Liver (tissue), 9 donors: ENCODE measurements around the gene ADGRG1. TPM values are rescaled to one million over a fixed set of nuclear protein-coding genes. Genes with fewer than 3 reads are reported as not detected.

Source experiments
- DNase-seq: peaks from one replicate; pipeline ENCODE4 v3.0.0-alpha.2; 2017; ENCODE audit warnings: low spot score
- H3K27ac ChIP-seq, 2 donors: one replicate each; pipeline ENCODE4 v1.7.0; 2013; ENCODE audit warnings: inconsistent platforms in 2 of 2, low read length in 2 of 2, control low read depth in 1 of 2, low read depth in 1 of 2, mild to moderate bottlenecking in 1 of 2
- H3K27me3 ChIP-seq, 4 donors: one replicate each; pipeline versions ENCODE4 v1.6.1 to v1.7.0; 2013; ENCODE audit warnings: low read length in 3 of 4, inconsistent platforms in 1 of 4, mild to moderate bottlenecking in 1 of 4, moderate library complexity in 1 of 4; ENCODE audit not compliant: control insufficient read depth in 4 of 4, insufficient read depth in 4 of 4
- H3K36me3 ChIP-seq, 4 donors: one replicate each; pipeline versions ENCODE4 v1.6.1 to v1.7.0; 2013; ENCODE audit warnings: low read length in 3 of 4, mild to moderate bottlenecking in 3 of 4, low read depth in 1 of 4, moderate library complexity in 1 of 4; ENCODE audit not compliant: control insufficient read depth in 4 of 4, insufficient read depth in 3 of 4
- H3K4me1 ChIP-seq, 4 donors: one replicate each; pipeline versions ENCODE4 v1.6.1 to v1.7.0; 2013; ENCODE audit warnings: low read length in 3 of 4, mild to moderate bottlenecking in 3 of 4, moderate library complexity in 1 of 4; ENCODE audit not compliant: control insufficient read depth in 4 of 4, insufficient read depth in 4 of 4
- H3K4me3 ChIP-seq, 3 donors: one replicate each; pipeline versions ENCODE4 v1.6.1 to v1.7.0; 2013; ENCODE audit warnings: low read length in 3 of 3, control low read depth in 1 of 3, low read depth in 1 of 3, mild to moderate bottlenecking in 1 of 3
- H3K9ac ChIP-seq, 2 donors: one replicate each; pipeline ENCODE4 v1.7.0; 2013; ENCODE audit warnings: low read length in 2 of 2, mild to moderate bottlenecking in 2 of 2, moderate library complexity in 2 of 2, control low read depth in 1 of 2, low read depth in 1 of 2
- H3K9me3 ChIP-seq, 4 donors: one replicate each; pipeline versions ENCODE4 v1.6.1 to v1.7.0; 2013; ENCODE audit warnings: low read length in 3 of 4; ENCODE audit not compliant: control insufficient read depth in 4 of 4
- EGR1 ChIP-seq, 2 donors: IDR thresholded peaks; 2 replicates each; pipeline ENCODE4 v1.6.1; 2016 to 2018; ENCODE audit warnings: antibody characterized with exemption in 2 of 2, low read depth in 2 of 2
- FOXA2 ChIP-seq: IDR thresholded peaks from 2 replicates; pipeline ENCODE4 v1.6.1; 2016; ENCODE audit warnings: antibody characterized with exemption
- GABPA ChIP-seq, 2 donors: IDR thresholded peaks in 1 of 2; conservative IDR thresholded peaks in 1 of 2; 2 replicates each; pipeline ENCODE4 v1.6.1; 2016; ENCODE audit warnings: antibody characterized with exemption in 2 of 2, mild to moderate bottlenecking in 1 of 2, moderate library complexity in 1 of 2
- HNF4A ChIP-seq, 2 donors: conservative IDR thresholded peaks; 2 replicates each; pipeline ENCODE4 v1.6.1; 2016; ENCODE audit warnings: antibody characterized with exemption in 2 of 2, mild to moderate bottlenecking in 2 of 2
- JUND ChIP-seq, 2 donors: IDR thresholded peaks; 2 replicates each; pipeline ENCODE4 v1.6.1; 2016; ENCODE audit warnings: antibody characterized with exemption in 2 of 2
- NR2F2 ChIP-seq: IDR thresholded peaks from 2 replicates; pipeline ENCODE4 v1.6.1; 2016; ENCODE audit warnings: antibody characterized with exemption
- RAD21 ChIP-seq, 2 donors: IDR thresholded peaks; 2 replicates each; pipeline ENCODE4 v1.6.1; 2016; ENCODE audit warnings: antibody characterized with exemption in 2 of 2, mild to moderate bottlenecking in 2 of 2
- SP1 ChIP-seq: IDR thresholded peaks from 2 replicates; pipeline ENCODE4 v1.6.1; 2018; ENCODE audit warnings: antibody characterized with exemption, mild to moderate bottlenecking
- YY1 ChIP-seq: IDR thresholded peaks from 2 replicates; pipeline ENCODE4 v1.6.1; 2016; ENCODE audit warnings: antibody characterized with exemption, mild to moderate bottlenecking
- WGBS: extraction: QIAGEN DNeasy Blood & Tissue Kit; methylation state at CpG from one replicate; pipeline ENCODE4 v1.1.7; 2013; 5-methylcytosine and 5-hydroxymethylcytosine counted together
- polyA plus RNA-seq, 2 donors: library from polyadenylated mRNA; stranded (reverse) in 1 of 2; unstranded in 1 of 2; fragments of 200-250 nt in 1 of 2; fragments of >200 nt in 1 of 2; fragmentation: Nextera tagmentation in 1 of 2; extraction: Ambion mirVana in 1 of 2; gene quantifications; one replicate each; pipeline versions ENCODE4 v1.2.1 to v1.2.3, GENCODE V29; 2013 to 2015
- total RNA-seq, 2 donors: library from RNA; depleted of rRNA; stranded (reverse); fragments of >200 nt; gene quantifications; one replicate each; pipeline ENCODE4 v1.2.3, GENCODE V29; 2014
- TF ChIP-seq, protein P1 (sequence below): IDR thresholded peaks from 2 replicates; pipeline ENCODE4 v1.6.1; 2016; ENCODE audit warnings: antibody characterized with exemption
- TF ChIP-seq, protein P2 (sequence below): IDR thresholded peaks from 2 replicates; pipeline ENCODE4 v1.6.1; 2016; ENCODE audit warnings: antibody characterized with exemption
- TF ChIP-seq, protein P3 (sequence below): fragments of 150-350 bp; IDR thresholded peaks from 2 replicates; pipeline ENCODE4 v1.5.1; 2017; ENCODE audit warnings: improper control_type of control experiment, low read depth, low read length; ENCODE audit not compliant: missing input control
- TF ChIP-seq, protein P4 (sequence below): IDR thresholded peaks from 2 replicates; pipeline ENCODE4 v1.6.1; 2016; ENCODE audit warnings: antibody characterized with exemption
- donor health status: healthy.
- donor health status: healthy.
- donor health status: healthy.
- donor health status: healthy.
- donor health status: healthy.

The ADGRG1 gene
- total and polyA plus RNA-seq, 4 donors = 1.7 to 3.3 (median 2.0) TPM

DNA sequence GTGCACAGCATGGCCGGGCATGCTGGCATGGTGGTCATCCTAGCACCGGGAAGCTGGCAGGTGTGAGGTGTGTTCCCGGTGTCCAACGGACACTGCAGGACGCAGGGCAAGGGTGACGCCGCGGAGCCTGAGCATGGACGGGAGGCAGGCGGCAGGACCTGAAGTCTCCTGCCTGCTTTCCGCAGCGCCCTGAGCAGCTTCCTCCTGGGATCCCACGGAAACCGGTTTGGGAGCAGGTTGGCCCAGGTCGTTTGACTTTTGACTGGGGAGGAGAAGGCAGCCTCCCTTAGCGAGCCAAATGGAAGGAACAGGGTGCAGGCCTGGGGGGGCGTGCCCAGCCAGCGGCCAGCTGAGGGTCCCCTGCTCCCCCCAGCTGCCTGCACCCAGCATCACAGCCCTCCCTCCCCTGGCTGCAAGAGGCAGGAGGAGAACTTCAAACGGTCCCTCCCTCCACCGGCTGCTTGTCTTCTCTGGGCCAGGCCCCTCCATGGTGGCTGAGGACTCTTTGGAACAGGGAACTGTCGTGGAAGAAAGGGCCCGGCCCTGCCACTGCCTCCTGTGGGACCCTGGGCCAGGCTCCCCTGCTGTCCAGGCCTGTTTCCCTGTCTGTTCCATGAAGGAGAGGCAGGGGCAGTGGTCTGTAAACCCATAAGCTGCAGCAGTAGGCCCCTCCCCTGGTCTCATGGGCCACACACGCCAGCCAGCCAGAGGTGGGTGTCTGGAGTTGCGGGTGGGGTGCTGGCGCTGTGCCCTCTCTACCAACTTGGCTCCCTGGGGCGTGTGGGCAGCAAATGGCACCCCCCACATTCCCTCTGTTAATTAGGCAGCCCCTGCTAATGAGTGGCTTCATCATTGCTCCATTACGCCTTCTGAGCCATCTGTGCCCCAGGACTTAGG is 7.8 kb upstream of the ADGRG1 start:
- 78% methylated on average over 27 of the region's 27 CpGs for WGBS
- Histone ChIP-seq H3K9ac (no peak overlapping the region), H3K27me3 (no peaks in the 10 kb centered on the region), H3K36me3 (no peaks in the 10 kb centered on the region), H3K9me3 (no peaks in the 10 kb centered on the region), H3K4me1 (peaks cover 0 to 6% (median 0%) of the 10 kb centered on the region in 4 donors), H3K27ac (no peak overlapping the region), H3K4me3 (no peak overlapping the region)
- TF ChIP-seq YY1 (no peak), NR2F2 (no peak), JUND (IDR thresholded peaks at IDR 0.05) (no peak)
- no peak for DNase-seq

DNA sequence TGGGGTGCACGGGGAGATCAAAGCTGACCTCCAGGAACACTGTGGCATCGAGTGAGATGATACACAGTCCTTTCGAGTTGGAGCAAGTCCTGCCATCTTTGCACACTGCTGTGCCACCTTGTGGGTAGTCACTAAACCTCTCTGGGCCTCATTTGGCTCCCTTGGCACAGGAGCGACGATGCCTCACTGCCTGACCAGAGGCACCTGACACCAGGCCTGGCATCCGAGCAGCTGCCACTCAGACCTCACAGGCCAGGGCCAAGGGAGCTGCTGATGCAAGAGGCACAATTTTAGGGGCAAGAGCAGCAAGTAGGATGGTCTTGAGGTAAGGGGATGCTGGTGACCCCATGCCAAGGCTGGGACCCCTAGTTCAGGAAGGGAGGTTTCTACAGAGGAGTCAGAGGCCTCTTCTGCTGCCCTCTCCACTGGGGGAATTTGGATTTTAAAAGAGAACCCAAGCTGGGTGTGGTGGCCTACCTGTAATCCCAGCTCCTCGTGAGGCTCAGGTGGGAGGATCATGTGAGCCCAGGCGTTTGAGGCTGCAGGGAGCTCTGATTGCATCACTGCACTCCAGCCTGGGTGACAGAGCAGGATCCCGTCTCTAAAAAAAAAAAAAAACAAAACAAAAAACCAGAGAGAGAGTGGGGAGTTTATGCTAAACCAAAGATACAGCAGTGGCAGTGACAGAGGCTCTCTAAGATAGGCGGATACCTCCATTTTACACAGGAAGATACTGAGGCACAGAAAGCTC is 6.7 kb upstream of the ADGRG1 start:
- Histone ChIP-seq H3K9me3 (no peaks in the 10 kb centered on the region), H3K27me3 (no peaks in the 10 kb centered on the region), H3K4me1 (peaks cover 0 to 6% (median 0%) of the 10 kb centered on the region in 4 donors), H3K9ac (no peak overlapping the region), H3K27ac (no peak overlapping the region), H3K4me3 (no peak overlapping the region), H3K36me3 (no peaks in the 10 kb centered on the region)
- WGBS = 80% methylated on average over 10 of the region's 10 CpGs
- no peak for TF ChIP-seq SP1
- TF ChIP-seq GABPA (IDR thresholded peaks at IDR 0.05 in 1 of 2, conservative IDR thresholded peaks at IDR 0.05 in 1 of 2) = no peak
- no peak for TF ChIP-seq EGR1 (IDR thresholded peaks at IDR 0.05; ENCODE audit: low read depth in 2 of 2)
- TF ChIP-seq YY1 = no peak
- TF ChIP-seq FOXA2 = no peak
- TF ChIP-seq RAD21 (IDR thresholded peaks at IDR 0.05) = no peak
- no peak for TF ChIP-seq HNF4A (conservative IDR thresholded peaks at IDR 0.05)
- TF ChIP-seq, protein P1, sequence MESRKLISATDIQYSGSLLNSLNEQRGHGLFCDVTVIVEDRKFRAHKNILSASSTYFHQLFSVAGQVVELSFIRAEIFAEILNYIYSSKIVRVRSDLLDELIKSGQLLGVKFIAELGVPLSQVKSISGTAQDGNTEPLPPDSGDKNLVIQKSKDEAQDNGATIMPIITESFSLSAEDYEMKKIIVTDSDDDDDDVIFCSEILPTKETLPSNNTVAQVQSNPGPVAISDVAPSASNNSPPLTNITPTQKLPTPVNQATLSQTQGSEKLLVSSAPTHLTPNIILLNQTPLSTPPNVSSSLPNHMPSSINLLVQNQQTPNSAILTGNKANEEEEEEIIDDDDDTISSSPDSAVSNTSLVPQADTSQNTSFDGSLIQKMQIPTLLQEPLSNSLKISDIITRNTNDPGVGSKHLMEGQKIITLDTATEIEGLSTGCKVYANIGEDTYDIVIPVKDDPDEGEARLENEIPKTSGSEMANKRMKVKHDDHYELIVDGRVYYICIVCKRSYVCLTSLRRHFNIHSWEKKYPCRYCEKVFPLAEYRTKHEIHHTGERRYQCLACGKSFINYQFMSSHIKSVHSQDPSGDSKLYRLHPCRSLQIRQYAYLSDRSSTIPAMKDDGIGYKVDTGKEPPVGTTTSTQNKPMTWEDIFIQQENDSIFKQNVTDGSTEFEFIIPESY = no peak
- TF ChIP-seq JUND (IDR thresholded peaks at IDR 0.05) = no peak
- TF ChIP-seq, protein P2, sequence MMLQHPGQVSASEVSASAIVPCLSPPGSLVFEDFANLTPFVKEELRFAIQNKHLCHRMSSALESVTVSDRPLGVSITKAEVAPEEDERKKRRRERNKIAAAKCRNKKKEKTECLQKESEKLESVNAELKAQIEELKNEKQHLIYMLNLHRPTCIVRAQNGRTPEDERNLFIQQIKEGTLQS = no peak
- TF ChIP-seq, protein P3, sequence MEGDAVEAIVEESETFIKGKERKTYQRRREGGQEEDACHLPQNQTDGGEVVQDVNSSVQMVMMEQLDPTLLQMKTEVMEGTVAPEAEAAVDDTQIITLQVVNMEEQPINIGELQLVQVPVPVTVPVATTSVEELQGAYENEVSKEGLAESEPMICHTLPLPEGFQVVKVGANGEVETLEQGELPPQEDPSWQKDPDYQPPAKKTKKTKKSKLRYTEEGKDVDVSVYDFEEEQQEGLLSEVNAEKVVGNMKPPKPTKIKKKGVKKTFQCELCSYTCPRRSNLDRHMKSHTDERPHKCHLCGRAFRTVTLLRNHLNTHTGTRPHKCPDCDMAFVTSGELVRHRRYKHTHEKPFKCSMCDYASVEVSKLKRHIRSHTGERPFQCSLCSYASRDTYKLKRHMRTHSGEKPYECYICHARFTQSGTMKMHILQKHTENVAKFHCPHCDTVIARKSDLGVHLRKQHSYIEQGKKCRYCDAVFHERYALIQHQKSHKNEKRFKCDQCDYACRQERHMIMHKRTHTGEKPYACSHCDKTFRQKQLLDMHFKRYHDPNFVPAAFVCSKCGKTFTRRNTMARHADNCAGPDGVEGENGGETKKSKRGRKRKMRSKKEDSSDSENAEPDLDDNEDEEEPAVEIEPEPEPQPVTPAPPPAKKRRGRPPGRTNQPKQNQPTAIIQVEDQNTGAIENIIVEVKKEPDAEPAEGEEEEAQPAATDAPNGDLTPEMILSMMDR = no peak
- TF ChIP-seq, protein P4, sequence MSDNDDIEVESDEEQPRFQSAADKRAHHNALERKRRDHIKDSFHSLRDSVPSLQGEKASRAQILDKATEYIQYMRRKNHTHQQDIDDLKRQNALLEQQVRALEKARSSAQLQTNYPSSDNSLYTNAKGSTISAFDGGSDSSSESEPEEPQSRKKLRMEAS = no peak
- TF ChIP-seq NR2F2 = no peak
- no peak for DNase-seq
